ENCODE results near the gene TYROBP.

The TYROBP gene

DNA sequence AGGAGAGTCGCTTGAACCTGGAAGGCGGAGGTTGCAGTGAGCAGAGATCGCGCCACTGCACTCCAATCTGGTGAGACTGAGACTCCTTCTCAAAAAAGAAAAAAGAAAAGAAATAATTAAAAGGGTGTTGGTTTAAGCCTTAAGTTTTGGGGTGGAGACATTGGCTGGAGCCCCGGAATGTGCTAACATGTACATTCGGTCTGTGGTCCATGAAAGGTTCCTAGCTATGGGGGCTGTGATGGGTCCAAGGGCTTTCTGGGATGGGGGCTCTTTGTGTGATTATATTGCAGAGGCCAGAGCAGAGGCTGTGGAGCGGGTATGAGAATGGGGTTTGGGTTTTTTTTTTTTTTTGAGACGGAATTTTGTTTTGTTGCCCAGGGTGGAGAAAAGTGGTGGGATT is 22.2 kb downstream of the TYROBP start:
- no peak for DNase-seq (ENCODE audit: low spot score)

GRCh38 chr19:35885225-35885738 is 22.8 kb downstream of the TYROBP start:
- no peaks in the 10 kb centered on the region for H3K9me3 ChIP-seq (replicated peaks in 1 of 2; ENCODE audit: control insufficient read depth in 2 of 2, insufficient read depth in 1 of 2, low read depth in 1 of 2, low read length in 2 of 2)
- peaks cover 11 to 21% of the 10 kb centered on the region in 2 donors for H3K36me3 ChIP-seq (replicated peaks in 1 of 2; ENCODE audit: control insufficient read depth in 2 of 2, insufficient read depth in 2 of 2, low read length in 2 of 2)
- no peak overlapping the region for H3K14ac ChIP-seq (ENCODE audit: low read length)
- no peak overlapping the region for H4K91ac ChIP-seq (ENCODE audit: low read depth, low read length, poor library complexity)
- H3K27me3 ChIP-seq (ENCODE audit: control insufficient read depth in 3 of 3, insufficient read depth in 3 of 3, low read depth in 1 of 3, low read length in 3 of 3) = no peaks in the 10 kb centered on the region
- WGBS, 2 donors (ENCODE audit: extremely low coverage in 2 of 2, insufficient read length in 2 of 2, insufficient replicate concordance in 1 of 2) = no CpG with 5 or more reads among the region's 6 CpGs
- H2BK5ac ChIP-seq (ENCODE audit: low read length) = no peak overlapping the region
- H3K4me1 ChIP-seq (ENCODE audit: control insufficient read depth in 2 of 2, insufficient read depth in 1 of 2, low read depth in 1 of 2, low read length in 2 of 2) = no peaks in the 10 kb centered on the region
- H3K18ac ChIP-seq (ENCODE audit: low read length) = no peak overlapping the region
- no peak overlapping the region for H3K4me2 ChIP-seq (ENCODE audit: insufficient read depth, low read length, poor library complexity, severe bottlenecking)
- no peak overlapping the region for H2BK120ac ChIP-seq (ENCODE audit: low read depth, low read length)
- no peak overlapping the region for H2AK5ac ChIP-seq (ENCODE audit: low read depth, low read length)
- no peak for DNase-seq (ENCODE audit: low spot score)
- no peaks in the 10 kb centered on the region for H3K79me1 ChIP-seq (ENCODE audit: low read depth, low read length)
- H3K9ac ChIP-seq (ENCODE audit: low read depth, low read length, poor library complexity) = no peak overlapping the region
- no peak overlapping the region for H3K27ac ChIP-seq (replicated peaks; ENCODE audit: low read length)
- H3K4me3 ChIP-seq (ENCODE audit: low read length in 2 of 2) = no peak overlapping the region
- no peak overlapping the region for H4K8ac ChIP-seq (ENCODE audit: low read depth, low read length)
- H2BK12ac ChIP-seq (ENCODE audit: low read length) = no peak overlapping the region
- H3K4ac ChIP-seq (ENCODE audit: low read length) = no peak overlapping the region
- no peak overlapping the region for H3K23ac ChIP-seq (ENCODE audit: low read depth, low read length, poor library complexity)
- no peak overlapping the region for H2BK15ac ChIP-seq (ENCODE audit: low read length)
- H2AFZ ChIP-seq (ENCODE audit: low read length) = no peak overlapping the region

More for the DNA sequence above, 22.2 kb downstream of the TYROBP start:
- Histone ChIP-seq H3K9me3 (replicated peaks in 1 of 2; ENCODE audit: control insufficient read depth in 2 of 2, insufficient read depth in 1 of 2, low read depth in 1 of 2, low read length in 2 of 2) (no peaks in the 10 kb centered on the region), H3K4me2 (ENCODE audit: insufficient read depth, low read length, poor library complexity, severe bottlenecking) (no peak overlapping the region), H2BK120ac (ENCODE audit: low read depth, low read length) (no peak overlapping the region), H2AK5ac (ENCODE audit: low read depth, low read length) (no peak overlapping the region), H3K23ac (ENCODE audit: low read depth, low read length, poor library complexity) (no peak overlapping the region), H4K8ac (ENCODE audit: low read depth, low read length) (no peak overlapping the region), H3K4ac (ENCODE audit: low read length) (no peak overlapping the region), H2BK15ac (ENCODE audit: low read length) (no peak overlapping the region), H3K36me3 (replicated peaks in 1 of 2; ENCODE audit: control insufficient read depth in 2 of 2, insufficient read depth in 2 of 2, low read length in 2 of 2) (peaks cover 12 to 21% of the 10 kb centered on the region in 2 donors), H2BK12ac (ENCODE audit: low read length) (no peak overlapping the region), H3K4me1 (ENCODE audit: control insufficient read depth in 2 of 2, insufficient read depth in 1 of 2, low read depth in 1 of 2, low read length in 2 of 2) (no peaks in the 10 kb centered on the region), H3K4me3 (ENCODE audit: low read length in 2 of 2) (no peak overlapping the region), H3K18ac (ENCODE audit: low read length) (no peak overlapping the region), H3K79me1 (ENCODE audit: low read depth, low read length) (no peaks in the 10 kb centered on the region), H4K91ac (ENCODE audit: low read depth, low read length, poor library complexity) (no peak overlapping the region), H3K9ac (ENCODE audit: low read depth, low read length, poor library complexity) (no peak overlapping the region), H3K27ac (replicated peaks; ENCODE audit: low read length) (no peak overlapping the region), H3K14ac (ENCODE audit: low read length) (no peak overlapping the region), H3K27me3 (ENCODE audit: control insufficient read depth in 3 of 3, insufficient read depth in 3 of 3, low read depth in 1 of 3, low read length in 3 of 3) (no peaks in the 10 kb centered on the region), H2BK5ac (ENCODE audit: low read length) (no peak overlapping the region), H2AFZ (ENCODE audit: low read length) (no peak overlapping the region)
- WGBS, 2 donors (ENCODE audit: extremely low coverage in 2 of 2, insufficient read length in 2 of 2, insufficient replicate concordance in 1 of 2) = 92% methylated on average over 1 of the region's 8 CpGs; no CpG with 5 or more reads in 1 of the 2 donors

DNA sequence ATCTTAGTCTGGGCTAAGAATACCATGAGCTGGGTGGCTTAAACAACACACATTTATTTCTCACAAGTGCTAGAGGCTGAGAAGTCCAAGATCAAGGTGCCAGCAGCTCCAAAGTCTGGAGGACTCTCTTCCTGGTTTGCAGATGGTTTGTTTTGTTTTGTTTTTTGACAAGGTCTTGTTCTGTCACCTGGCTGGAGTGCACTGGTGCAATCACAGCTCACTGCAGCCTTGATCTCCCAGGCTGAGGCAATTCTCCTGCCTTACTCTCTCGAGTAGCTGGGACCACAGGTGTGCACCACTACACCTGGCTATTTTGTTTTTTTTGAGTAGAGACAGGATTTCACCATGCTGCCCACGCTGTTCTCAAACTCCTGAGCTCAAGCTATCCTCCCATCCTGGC is 24.2 kb downstream of the TYROBP start:
- peaks cover 8 to 11% of the 10 kb centered on the region in 2 donors for H3K36me3 ChIP-seq (replicated peaks in 1 of 2; ENCODE audit: control insufficient read depth in 2 of 2, insufficient read depth in 2 of 2, low read length in 2 of 2)

GRCh38 chr19:35882114-35882832 is 25.8 kb downstream of the TYROBP start:
- Histone ChIP-seq H3K27me3 (ENCODE audit: control insufficient read depth in 3 of 3, insufficient read depth in 3 of 3, low read depth in 1 of 3, low read length in 3 of 3) (no peaks in the 10 kb centered on the region), H3K4me1 (ENCODE audit: control insufficient read depth in 2 of 2, insufficient read depth in 1 of 2, low read depth in 1 of 2, low read length in 2 of 2) (no peaks in the 10 kb centered on the region), H3K9me3 (replicated peaks in 1 of 2; ENCODE audit: control insufficient read depth in 2 of 2, insufficient read depth in 1 of 2, low read depth in 1 of 2, low read length in 2 of 2) (no peaks in the 10 kb centered on the region), H2AK5ac (ENCODE audit: low read depth, low read length) (no peak overlapping the region), H2BK5ac (ENCODE audit: low read length) (no peak overlapping the region), H3K36me3 (replicated peaks in 1 of 2; ENCODE audit: control insufficient read depth in 2 of 2, insufficient read depth in 2 of 2, low read length in 2 of 2) (peaks cover 13 to 20% of the 10 kb centered on the region in 2 donors), H3K14ac (ENCODE audit: low read length) (no peak overlapping the region), H3K27ac (replicated peaks; ENCODE audit: low read length) (no peak overlapping the region), H3K4me3 (ENCODE audit: low read length in 2 of 2) (no peak overlapping the region), H3K18ac (ENCODE audit: low read length) (no peak overlapping the region), H3K23ac (ENCODE audit: low read depth, low read length, poor library complexity) (no peak overlapping the region), H2BK120ac (ENCODE audit: low read depth, low read length) (no peak overlapping the region), H3K79me1 (ENCODE audit: low read depth, low read length) (no peaks in the 10 kb centered on the region), H3K4me2 (ENCODE audit: insufficient read depth, low read length, poor library complexity, severe bottlenecking) (no peak overlapping the region), H2BK15ac (ENCODE audit: low read length) (no peak overlapping the region), H3K4ac (ENCODE audit: low read length) (no peak overlapping the region), H4K91ac (ENCODE audit: low read depth, low read length, poor library complexity) (no peak overlapping the region), H2BK12ac (ENCODE audit: low read length) (no peak overlapping the region), H2AFZ (ENCODE audit: low read length) (no peak overlapping the region), H4K8ac (ENCODE audit: low read depth, low read length) (no peak overlapping the region), H3K9ac (ENCODE audit: low read depth, low read length, poor library complexity) (no peak overlapping the region)
- DNase-seq (ENCODE audit: low spot score) = no peak
- WGBS, 2 donors (ENCODE audit: extremely low coverage in 2 of 2, insufficient read length in 2 of 2, insufficient replicate concordance in 1 of 2) = no CpG with 5 or more reads among the region's 8 CpGs

More for the DNA sequence above, 24.2 kb downstream of the TYROBP start:
- H2BK5ac ChIP-seq (ENCODE audit: low read length) = no peak overlapping the region
- no peak overlapping the region for H2AK5ac ChIP-seq (ENCODE audit: low read depth, low read length)
- no peaks in the 10 kb centered on the region for H3K27me3 ChIP-seq (ENCODE audit: control insufficient read depth in 3 of 3, insufficient read depth in 3 of 3, low read depth in 1 of 3, low read length in 3 of 3)
- no CpG with 5 or more reads among the region's 2 CpGs for WGBS, 2 donors (ENCODE audit: extremely low coverage in 2 of 2, insufficient read length in 2 of 2, insufficient replicate concordance in 1 of 2)
- no peak for DNase-seq (ENCODE audit: low spot score)
- no peak overlapping the region for H3K14ac ChIP-seq (ENCODE audit: low read length)
- H3K4ac ChIP-seq (ENCODE audit: low read length) = no peak overlapping the region
- H2BK12ac ChIP-seq (ENCODE audit: low read length) = no peak overlapping the region
- H2BK120ac ChIP-seq (ENCODE audit: low read depth, low read length) = no peak overlapping the region
- no peak overlapping the region for H2AFZ ChIP-seq (ENCODE audit: low read length)
- H3K4me1 ChIP-seq (ENCODE audit: control insufficient read depth in 2 of 2, insufficient read depth in 1 of 2, low read depth in 1 of 2, low read length in 2 of 2) = no peaks in the 10 kb centered on the region
- H3K23ac ChIP-seq (ENCODE audit: low read depth, low read length, poor library complexity) = no peak overlapping the region
- no peak overlapping the region for H4K8ac ChIP-seq (ENCODE audit: low read depth, low read length)
- no peak overlapping the region for H4K91ac ChIP-seq (ENCODE audit: low read depth, low read length, poor library complexity)
- no peak overlapping the region for H3K4me2 ChIP-seq (ENCODE audit: insufficient read depth, low read length, poor library complexity, severe bottlenecking)
- H3K9ac ChIP-seq (ENCODE audit: low read depth, low read length, poor library complexity) = no peak overlapping the region
- no peak overlapping the region for H3K4me3 ChIP-seq (ENCODE audit: low read length in 2 of 2)
- no peaks in the 10 kb centered on the region for H3K79me1 ChIP-seq (ENCODE audit: low read depth, low read length)
- H3K27ac ChIP-seq (replicated peaks; ENCODE audit: low read length) = no peak overlapping the region
- H3K18ac ChIP-seq (ENCODE audit: low read length) = no peak overlapping the region
- no peak overlapping the region for H2BK15ac ChIP-seq (ENCODE audit: low read length)
- no peaks in the 10 kb centered on the region for H3K9me3 ChIP-seq (replicated peaks in 1 of 2; ENCODE audit: control insufficient read depth in 2 of 2, insufficient read depth in 1 of 2, low read depth in 1 of 2, low read length in 2 of 2)
